COLO829 (cell line): ENCODE data around the gene TMEM97.

ENCODE experiments used
- DNase-seq: peaks from one replicate; pipeline ENCODE4 v3.0.0; 2012; ENCODE audit warnings: low spot score

Gene TMEM97

DNA sequence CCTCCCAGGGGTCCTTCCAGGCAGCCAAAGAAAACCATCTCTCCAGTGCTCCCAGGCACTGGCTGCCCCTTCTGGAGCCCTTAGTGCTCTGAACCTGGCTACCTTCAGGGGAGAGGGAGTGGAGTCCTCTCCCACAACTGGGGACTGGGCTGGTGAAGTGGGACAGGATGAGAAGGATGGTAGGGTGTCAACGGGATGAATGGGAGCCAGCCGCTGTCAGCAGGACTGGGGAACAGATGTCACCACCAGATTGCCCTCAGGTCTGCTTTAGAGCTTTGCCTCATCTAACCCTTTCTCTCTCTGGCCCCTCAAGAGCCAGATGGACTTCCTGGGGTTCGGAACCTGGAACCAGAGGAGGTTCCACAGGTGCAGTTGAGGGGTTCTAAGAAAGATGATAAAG is 46.5 kb downstream of the TMEM97 start:
- no peak for DNase-seq

DNA sequence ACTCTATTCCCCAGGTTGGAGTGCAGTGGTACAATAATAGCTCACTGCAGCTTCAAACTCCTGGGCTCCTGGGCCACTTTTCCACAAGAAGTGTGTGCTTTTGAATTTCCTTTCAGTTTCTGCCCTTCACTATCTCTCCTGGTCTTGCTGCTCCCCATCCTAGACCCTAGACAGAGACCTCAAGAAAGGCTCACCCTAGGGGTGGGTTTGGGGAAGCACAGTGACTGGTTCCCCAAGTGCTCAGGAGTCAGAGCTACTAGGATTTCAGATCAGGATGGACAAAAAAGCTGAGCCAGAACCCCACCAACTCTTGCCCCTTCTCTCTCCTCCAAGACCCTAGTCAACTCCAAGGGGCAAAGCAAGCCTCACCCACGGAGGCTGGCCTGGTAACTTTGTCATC is 47.6 kb downstream of the TMEM97 start:
- DNase-seq = no peak

DNA sequence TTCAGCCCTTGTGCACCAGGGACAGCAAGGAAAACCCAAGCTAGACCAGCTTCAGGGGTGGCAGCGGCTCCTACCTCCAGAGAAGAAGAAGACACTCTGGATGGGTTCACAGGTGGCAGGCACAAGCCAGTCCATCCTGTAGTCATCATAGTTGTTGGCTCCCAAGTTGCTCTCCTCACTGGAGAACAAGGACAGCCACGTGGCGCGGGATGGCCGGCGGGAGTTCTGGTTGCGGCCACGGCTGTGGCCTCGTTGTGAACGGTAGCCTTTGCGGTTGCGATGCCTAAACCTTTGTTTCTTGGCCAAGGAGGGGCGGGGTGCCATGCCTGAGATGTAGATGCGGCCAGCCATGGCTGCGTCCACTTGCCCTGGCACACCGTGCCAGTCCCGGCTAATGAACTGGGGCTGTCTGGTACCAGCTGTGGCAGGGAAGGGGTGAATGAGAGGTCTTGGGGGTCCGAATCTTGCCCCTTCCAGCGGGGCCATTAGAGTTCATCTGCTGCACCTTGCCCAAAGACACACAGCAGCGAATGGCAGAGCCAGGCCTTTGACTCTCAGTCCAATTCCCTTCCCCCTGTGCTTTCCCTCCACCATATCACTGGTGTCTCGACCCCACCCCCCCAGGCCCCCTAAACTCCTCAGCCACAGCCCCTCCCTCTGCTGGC is 48.8 kb downstream of the TMEM97 start:
- no peak for DNase-seq

DNA sequence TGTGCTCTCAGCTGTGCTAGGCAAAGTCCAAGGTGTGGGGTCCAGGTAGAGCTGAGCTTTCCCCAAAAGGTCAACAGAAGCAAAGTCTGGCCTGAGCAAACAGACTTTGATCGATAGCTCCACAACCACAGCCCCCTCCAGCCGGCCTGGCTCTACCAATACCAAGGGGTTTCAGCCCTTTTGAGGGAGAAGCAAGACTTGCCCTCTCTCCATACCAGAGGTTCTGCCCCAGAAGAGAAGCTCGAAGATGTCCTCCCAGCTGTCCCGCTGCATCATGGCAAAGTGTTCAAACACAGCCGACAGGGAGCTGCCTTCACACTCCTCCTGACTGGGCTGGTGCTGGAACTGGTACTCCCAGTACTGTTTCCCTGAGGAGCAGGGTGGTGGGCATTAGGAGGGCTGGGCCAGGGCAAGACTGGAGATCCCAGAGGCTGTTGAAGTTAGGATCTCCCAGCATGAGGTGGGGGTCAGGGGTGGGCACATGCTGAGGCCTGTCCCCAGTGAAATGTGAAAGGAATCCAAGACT is 49.4 kb downstream of the TMEM97 start:
- no peak for DNase-seq

DNA sequence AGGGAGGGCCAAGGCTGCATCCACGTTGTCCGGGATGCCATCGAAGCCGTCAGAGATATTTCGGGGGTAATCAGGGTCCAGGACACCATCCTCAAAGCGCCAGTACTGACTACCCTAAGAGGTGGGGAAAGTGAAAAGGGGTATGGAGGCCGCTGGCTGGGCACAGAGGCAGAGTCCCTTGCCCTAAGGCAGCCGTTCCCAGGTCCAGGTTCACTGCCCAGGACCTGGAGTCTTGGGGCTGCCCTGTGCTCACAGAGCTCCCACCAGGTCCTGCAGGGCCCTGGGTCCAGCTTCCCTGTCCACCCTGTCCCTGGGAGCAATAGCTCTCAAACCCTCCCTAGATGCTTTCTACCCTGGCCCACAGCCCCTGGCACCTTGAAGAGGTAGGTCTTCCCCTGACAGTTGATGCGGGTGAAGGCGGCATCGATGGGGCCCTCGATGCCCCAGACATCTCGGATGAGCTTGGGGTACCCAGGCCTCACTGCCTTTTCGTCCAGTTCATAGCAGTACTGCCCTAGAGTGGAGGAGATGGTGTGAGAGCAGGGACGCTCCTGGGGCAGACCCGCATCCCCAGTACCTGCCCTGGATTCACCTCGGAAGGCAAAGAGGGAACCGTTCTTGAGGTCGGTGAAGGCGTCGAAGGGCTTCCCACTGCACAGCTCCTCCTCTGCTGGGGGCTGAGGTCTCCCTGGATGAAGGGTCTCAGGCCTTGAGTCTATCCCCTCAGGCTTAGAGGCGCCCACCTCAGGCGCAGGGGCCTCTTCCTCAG is 50.1 kb downstream of the TMEM97 start:
- DNase-seq = no peak

DNA sequence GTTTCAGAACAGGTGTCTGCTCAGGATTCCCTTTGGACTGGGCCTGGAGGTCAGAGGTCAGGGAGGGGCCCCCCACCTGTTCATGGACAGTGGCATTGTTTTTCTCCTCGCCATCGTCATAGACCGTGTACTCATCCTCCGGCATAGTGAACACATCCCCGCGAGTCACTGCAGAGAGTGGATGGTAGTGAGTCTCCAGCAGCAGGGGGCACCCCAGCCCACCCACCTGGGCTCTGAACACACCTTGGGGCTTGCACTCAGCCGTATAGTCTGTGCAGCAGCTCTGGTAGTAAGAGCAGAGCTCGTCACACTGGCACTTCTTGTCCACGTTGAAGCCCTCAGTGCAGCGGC is 50.7 kb downstream of the TMEM97 start:
- no peak for DNase-seq

DNA sequence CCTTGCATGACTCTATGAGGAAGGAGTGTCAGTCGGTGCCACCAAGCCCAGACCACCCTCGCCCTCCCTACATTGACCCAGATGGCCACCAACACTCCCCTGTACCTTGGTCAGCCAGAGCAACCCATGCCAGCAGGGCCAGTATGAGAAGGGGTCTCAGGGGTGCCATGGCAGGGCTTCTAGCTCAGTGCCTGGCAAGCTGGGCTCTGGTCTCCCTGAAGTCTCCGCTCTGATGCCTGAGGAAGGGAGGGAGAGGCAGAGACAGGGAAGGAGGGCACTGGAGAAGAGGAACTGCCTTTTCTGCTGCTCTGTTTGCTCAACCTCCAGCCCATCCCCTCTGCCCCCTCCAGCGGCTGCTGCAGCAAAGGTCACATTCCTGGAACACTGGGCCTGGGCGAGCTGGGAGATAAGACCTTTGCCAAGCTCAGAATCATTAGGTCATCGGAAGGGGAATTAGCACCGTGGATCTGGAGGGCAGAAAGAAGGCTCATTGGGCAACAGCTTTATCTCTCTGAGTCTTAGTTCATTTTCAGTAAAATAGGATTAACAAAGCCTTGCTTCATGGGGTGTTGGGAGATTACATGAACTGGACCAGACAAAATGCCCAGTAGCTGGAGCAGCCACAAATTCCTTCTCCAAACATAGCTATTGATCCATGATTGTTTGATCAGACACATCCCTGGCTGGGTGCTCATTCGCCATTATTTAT is 51.2 kb downstream of the TMEM97 start, which contains the start of gene VTN:
Gene VTN (minus strand): TSS at position 273 of the 709 bp plus-strand sequence. CDS start 104 bp downstream, at position 169.
- DNase-seq = peak; percentile 29

DNA sequence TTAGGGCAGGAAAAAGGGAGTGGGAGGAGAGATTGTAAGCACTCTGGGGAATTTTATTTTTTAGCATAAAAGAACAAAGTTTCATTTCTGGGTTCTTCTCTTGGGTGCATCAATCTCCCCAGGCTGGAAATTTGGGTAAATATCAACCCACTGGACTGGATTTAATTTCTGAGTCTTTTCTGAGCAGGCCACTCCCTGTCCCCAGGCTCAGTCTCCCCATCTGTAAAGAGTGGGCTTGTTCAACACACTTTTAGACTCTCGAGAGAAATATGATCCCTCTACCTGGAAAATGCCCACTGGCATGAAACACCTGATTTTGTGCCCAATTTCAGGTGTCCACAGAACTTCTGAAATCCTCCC is 51.7 kb downstream of the TMEM97 start:
- DNase-seq = no peak

DNA sequence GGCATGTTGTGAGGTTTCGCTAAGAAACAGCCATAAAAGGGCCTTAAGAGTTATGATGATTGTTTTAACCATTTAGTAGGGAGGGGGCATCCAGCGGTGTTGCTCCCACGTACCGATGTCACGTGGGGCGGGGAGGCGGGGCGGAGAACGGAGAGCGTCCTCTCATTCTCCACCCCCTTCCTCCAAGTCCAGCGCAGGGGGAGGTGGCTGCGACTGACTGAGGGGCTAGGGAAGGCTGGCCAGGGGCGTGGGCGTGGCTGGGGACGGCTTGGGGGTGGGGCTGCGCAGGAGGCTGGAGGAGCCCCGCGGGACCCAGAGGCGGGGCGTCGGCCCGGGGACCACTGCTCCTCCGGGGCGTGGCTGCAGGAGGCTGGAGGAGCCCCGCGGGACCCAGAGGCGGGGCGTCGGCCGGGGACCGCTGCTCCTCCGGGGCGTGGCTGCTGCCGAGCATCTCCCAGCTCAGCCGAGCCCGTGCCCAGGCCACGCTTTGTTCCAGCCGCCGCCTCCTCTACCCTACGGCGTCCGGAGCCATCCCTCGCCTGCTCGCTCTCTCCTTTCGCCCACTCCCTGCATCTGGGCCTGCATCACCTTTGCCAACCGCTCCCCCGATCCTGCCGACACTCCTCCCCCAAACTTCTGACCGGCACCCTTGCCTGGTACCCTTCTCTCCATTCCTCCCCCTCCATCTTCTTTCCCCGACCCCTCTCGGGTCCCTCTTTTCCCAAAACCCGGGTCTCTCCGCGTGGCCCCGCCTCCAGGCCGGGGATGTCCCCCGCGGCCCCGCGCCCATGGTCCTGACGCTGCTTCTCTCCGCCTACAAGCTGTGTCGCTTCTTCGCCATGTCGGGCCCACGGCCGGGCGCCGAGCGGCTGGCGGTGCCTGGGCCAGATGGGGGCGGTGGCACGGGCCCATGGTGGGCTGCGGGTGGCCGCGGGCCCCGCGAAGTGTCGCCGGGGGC is 52.5 kb downstream of the TMEM97 start, which contains the start of gene SARM1:
Gene SARM1 (plus strand): TSS at position 450 of the 958 bp plus-strand sequence. CDS start 339 bp downstream, at position 789.
- DNase-seq = peak; percentile 91

DNA sequence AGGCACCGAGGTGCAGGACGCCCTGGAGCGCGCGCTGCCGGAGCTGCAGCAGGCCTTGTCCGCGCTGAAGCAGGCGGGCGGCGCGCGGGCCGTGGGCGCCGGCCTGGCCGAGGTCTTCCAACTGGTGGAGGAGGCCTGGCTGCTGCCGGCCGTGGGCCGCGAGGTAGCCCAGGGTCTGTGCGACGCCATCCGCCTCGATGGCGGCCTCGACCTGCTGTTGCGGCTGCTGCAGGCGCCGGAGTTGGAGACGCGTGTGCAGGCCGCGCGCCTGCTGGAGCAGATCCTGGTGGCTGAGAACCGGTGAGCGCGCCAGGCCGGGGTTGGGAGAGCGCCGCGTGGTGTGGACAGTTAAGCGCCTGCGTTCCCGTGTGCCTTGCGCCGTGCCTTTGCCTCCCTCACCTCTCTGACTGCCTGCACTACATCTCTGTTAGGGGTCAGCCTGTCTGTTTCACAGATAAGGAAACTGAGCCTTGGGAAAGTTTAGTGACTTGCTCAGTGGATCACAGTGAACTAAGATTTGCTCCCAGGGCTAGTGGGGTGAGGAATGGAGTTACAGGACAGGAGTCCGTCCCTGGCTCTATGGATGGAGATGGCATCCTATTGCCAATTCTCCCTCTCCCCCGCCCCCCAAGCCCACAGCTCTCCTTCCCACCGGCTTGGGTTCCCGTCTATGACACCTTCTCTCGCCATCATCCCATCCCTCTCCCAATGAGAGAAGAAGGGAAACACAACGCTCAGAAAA is 53.4 kb downstream of the TMEM97 start:
- no peak for DNase-seq

DNA sequence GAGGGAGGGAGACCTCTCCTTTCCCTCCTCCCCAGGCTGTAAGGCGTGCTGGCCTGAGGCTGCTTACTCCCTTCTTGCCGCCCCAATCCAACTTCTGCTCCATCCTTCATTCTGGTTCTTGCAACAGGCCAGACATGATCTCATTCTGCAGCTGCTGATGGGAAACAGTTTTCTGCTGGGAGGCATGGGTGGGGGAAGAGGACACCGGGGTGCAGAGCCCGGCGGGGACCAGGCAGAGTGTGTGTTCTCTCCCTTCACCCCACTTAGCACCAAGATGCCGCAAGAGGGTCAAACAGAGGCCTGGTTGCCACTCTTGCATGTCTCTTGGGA is 53.9 kb downstream of the TMEM97 start:
- no peak for DNase-seq
